ENCODE data around the gene MAN1A1. TPM values are rescaled to one million over a fixed set of nuclear protein-coding genes. Genes with fewer than 3 reads are reported as not detected.

MAN1A1 gene
- total RNA-seq, 1 donor from 2014 or later, result 3.0 TPM

DNA sequence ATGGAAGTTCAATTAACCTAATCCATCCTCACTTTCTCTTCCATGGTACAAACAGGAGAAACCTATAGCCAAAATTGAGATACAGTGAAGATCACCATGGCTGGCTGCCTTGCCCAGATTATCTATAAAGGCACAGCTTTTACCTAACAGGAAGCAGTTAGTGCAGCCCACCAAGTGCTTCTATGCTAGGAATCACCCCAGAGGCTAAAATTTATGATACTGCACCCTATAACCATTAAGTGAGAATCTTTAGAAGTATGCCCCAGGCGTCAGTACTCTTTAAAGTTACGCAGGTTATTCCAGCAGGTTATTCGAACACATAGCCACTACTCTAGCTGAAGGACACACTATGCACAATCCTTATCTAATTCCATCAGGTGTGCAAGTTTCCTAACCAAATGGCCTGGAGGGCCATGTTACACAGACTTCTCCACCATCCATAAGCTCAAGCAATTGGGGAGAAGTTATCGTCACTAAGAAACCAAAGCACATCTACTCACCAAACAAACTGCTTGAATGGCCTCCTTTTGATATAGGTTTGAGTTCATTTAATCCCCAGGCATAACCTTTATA lies 43.1 kb downstream of the MAN1A1 start:
- no peak for DNase-seq (ENCODE audit: low read depth, low spot score)
- Mint-ChIP-seq H3K27me3 (ENCODE audit: low read depth) (no peaks in the 10 kb centered on the region), H3K4me3 (no peak overlapping the region), H3K36me3 (ENCODE audit: low read depth) (no peaks in the 10 kb centered on the region), H3K27ac (ENCODE audit: unreplicated experiment) (no peak overlapping the region), H3K4me1 (peaks cover 3% of the 10 kb centered on the region), H3K9me3 (no peaks in the 10 kb centered on the region)
- TF ChIP-seq, protein P1, sequence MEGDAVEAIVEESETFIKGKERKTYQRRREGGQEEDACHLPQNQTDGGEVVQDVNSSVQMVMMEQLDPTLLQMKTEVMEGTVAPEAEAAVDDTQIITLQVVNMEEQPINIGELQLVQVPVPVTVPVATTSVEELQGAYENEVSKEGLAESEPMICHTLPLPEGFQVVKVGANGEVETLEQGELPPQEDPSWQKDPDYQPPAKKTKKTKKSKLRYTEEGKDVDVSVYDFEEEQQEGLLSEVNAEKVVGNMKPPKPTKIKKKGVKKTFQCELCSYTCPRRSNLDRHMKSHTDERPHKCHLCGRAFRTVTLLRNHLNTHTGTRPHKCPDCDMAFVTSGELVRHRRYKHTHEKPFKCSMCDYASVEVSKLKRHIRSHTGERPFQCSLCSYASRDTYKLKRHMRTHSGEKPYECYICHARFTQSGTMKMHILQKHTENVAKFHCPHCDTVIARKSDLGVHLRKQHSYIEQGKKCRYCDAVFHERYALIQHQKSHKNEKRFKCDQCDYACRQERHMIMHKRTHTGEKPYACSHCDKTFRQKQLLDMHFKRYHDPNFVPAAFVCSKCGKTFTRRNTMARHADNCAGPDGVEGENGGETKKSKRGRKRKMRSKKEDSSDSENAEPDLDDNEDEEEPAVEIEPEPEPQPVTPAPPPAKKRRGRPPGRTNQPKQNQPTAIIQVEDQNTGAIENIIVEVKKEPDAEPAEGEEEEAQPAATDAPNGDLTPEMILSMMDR (conservative IDR thresholded peaks at IDR 0.05), result no peak

DNA sequence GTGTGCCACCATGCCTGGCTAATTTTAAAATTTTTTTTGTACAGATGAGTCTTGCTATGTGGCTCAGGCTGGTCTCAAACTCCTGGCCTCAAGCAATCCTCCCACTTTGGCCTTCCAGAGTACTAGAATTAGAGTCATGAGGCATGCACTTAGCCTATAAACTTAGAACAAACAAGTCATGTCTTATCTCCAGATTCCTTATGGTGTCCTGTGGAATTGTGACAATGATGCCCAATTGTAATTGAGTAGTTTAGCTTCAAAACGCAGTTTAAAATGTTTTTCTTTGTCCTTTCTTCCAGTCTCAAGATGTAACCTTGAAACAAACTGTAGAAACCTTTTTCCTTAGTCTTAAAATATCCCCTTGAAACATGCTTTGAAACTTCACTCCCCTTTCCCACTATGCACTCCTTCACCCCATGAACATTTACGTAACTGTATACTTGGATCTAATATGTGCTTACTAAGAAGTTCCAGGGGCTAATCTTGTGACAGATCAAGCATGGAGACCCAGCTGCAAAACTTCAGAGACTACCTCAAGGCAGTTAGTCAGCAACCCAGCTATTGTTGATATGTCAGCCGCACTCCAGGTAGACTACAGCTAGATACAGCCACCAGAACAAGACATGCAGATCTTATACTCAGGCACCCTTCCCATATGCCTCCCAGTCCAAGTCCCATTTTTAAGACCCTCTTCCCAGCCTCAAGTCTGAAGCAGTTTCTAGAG lies 46.2 kb downstream of the MAN1A1 start:
- H3K27ac Mint-ChIP-seq (ENCODE audit: unreplicated experiment), result peak overlapping the region; percentile 78
- DNase-seq (ENCODE audit: low read depth, low spot score), result no peak
- H3K9me3 Mint-ChIP-seq, result no peaks in the 10 kb centered on the region
- no peaks in the 10 kb centered on the region for H3K4me1 Mint-ChIP-seq
- no peaks in the 10 kb centered on the region for H3K36me3 Mint-ChIP-seq (ENCODE audit: low read depth)
- TF ChIP-seq, protein P1 (conservative IDR thresholded peaks at IDR 0.05), result no peak
- H3K4me3 Mint-ChIP-seq, result no peak overlapping the region
- no peaks in the 10 kb centered on the region for H3K27me3 Mint-ChIP-seq (ENCODE audit: low read depth)

DNA sequence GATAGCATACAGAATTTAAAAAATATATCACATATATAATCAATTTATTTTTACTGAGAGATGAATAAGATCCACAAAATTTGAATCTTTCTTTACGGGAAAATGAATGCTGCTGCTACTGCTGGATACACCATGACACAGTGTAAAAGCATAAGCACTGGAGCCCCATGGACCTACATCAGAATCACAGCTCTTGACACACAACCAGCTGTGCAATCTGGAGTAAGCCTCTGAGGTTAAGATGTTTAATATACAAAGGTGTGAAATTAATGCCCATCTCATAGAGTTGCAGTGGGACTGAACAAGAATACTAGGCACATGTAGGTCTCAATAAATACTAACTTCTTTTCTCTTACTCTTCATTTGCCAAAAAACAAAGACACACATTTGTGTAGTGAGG lies 48.1 kb downstream of the MAN1A1 start:
- no peaks in the 10 kb centered on the region for H3K4me1 Mint-ChIP-seq
- H3K27ac Mint-ChIP-seq (ENCODE audit: unreplicated experiment), result no peak overlapping the region
- no peaks in the 10 kb centered on the region for H3K36me3 Mint-ChIP-seq (ENCODE audit: low read depth)
- H3K27me3 Mint-ChIP-seq (ENCODE audit: low read depth), result no peaks in the 10 kb centered on the region
- TF ChIP-seq, protein P1 (conservative IDR thresholded peaks at IDR 0.05), result no peak
- H3K4me3 Mint-ChIP-seq, result no peak overlapping the region
- no peak for DNase-seq (ENCODE audit: low read depth, low spot score)
- no peaks in the 10 kb centered on the region for H3K9me3 Mint-ChIP-seq

DNA sequence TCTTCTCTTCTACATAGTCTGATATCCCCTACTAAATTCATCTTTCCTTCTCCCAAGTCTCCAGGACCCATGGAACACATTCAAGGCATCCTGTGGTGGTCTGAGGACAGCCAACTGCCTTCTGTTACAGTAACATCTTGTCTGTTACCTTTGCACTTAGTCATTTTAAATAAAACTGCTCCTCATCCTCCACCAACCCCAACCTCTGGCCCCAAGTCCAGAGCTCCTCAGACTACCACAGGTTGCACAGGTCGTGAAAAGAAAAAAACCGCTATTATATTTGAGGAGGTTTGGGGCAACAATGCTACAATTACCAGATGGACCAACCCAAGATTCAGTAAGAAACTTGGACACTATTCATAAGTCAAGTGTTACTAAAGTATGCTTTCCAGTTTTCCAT lies 49.9 kb downstream of the MAN1A1 start:
- Mint-ChIP-seq H3K4me1 (no peaks in the 10 kb centered on the region), H3K9me3 (no peaks in the 10 kb centered on the region), H3K27ac (ENCODE audit: unreplicated experiment) (no peak overlapping the region), H3K36me3 (ENCODE audit: low read depth) (no peaks in the 10 kb centered on the region), H3K27me3 (ENCODE audit: low read depth) (no peaks in the 10 kb centered on the region), H3K4me3 (no peak overlapping the region)
- TF ChIP-seq, protein P1 (conservative IDR thresholded peaks at IDR 0.05), result no peak
- DNase-seq (ENCODE audit: low read depth, low spot score), result no peak

DNA sequence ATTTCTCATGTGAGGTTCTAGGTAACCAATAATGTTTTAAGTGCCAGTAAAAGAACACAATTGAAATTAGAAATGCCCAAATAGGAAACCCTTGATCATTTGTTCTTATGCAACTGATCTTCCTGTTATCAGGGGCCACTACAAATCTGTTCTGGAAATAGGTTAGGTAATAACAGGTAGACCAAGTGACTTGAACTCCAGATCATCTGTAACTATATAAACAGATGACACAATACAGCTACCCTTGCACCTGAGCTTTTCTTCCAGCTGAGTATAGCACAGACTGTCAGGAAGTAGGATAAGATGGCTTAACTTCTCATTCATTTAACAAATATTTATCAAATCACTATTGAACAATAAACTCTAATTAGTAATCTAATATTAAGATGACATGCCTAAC lies 52.5 kb downstream of the MAN1A1 start:
- H3K4me1 Mint-ChIP-seq, result no peaks in the 10 kb centered on the region
- H3K9me3 Mint-ChIP-seq, result no peaks in the 10 kb centered on the region
- no peak overlapping the region for H3K4me3 Mint-ChIP-seq
- no peaks in the 10 kb centered on the region for H3K27me3 Mint-ChIP-seq (ENCODE audit: low read depth)
- H3K36me3 Mint-ChIP-seq (ENCODE audit: low read depth), result no peaks in the 10 kb centered on the region
- H3K27ac Mint-ChIP-seq (ENCODE audit: unreplicated experiment), result no peak overlapping the region
- DNase-seq (ENCODE audit: low read depth, low spot score), result no peak
- TF ChIP-seq, protein P1 (conservative IDR thresholded peaks at IDR 0.05), result no peak

Data from neural crest cell (in vitro differentiated cells).